GM19193 (cell line): ENCODE measurements around the gene PDIA6.

Source experiments
- POLR2A ChIP-seq: IDR thresholded peaks from 4 replicates; pipeline ENCODE4 v1.6.1; 2011; ENCODE audit not compliant: insufficient read depth, insufficient read length; ENCODE audit errors: extremely low read depth

The PDIA6 gene

GRCh38 chr2:10820978-10821695 is 8.6 kb upstream of the PDIA6 start:
- TF ChIP-seq POLR2A: no peak

GRCh38 chr2:10820562-10820961 is 8.0 kb upstream of the PDIA6 start:
- TF ChIP-seq POLR2A: no peak

- no peak for TF ChIP-seq POLR2A
Observed at GRCh38 chr2:10819714-10820314, 7.2 kb upstream of the PDIA6 start.

- no peak for TF ChIP-seq POLR2A
Observed at GRCh38 chr2:10818984-10819383, 6.4 kb upstream of the PDIA6 start.

- no peak for TF ChIP-seq POLR2A
Observed at GRCh38 chr2:10817413-10817812, 4.8 kb upstream of the PDIA6 start.

GRCh38 chr2:10814571-10815331 is 2.2 kb upstream of the PDIA6 start:
- TF ChIP-seq POLR2A: no peak

- TF ChIP-seq POLR2A: no peak
Observed at GRCh38 chr2:10814142-10814541, 1.6 kb upstream of the PDIA6 start.

GRCh38 chr2:10811517-10811916 is 1.1 kb downstream of the PDIA6 start:
- TF ChIP-seq POLR2A: no peak

GRCh38 chr2:10810202-10811161 is 2.1 kb downstream of the PDIA6 start:
- no peak for TF ChIP-seq POLR2A

GRCh38 chr2:10806543-10806942 is 6.0 kb downstream of the PDIA6 start:
- TF ChIP-seq POLR2A: no peak

GRCh38 chr2:10802657-10803056 is 9.9 kb downstream of the PDIA6 start:
- TF ChIP-seq POLR2A: no peak

GRCh38 chr2:10800163-10800562 is 12.4 kb downstream of the PDIA6 start:
- no peak for TF ChIP-seq POLR2A

GRCh38 chr2:10798783-10799182 is 13.8 kb downstream of the PDIA6 start:
- no peak for TF ChIP-seq POLR2A

- TF ChIP-seq POLR2A: no peak
Observed at GRCh38 chr2:10796703-10797102, 15.9 kb downstream of the PDIA6 start.
